AG09319 (cell line): Measurements from ENCODE around the gene ARHGEF11.

ENCODE experiments used
- DNase-seq: peaks from one replicate; pipeline ENCODE4 v3.0.0-alpha.2; 2010; ENCODE audit warnings: low read depth; ENCODE audit errors: extremely low read depth
- CTCF ChIP-seq: IDR thresholded peaks from 2 replicates; pipeline ENCODE4 v1.5.1; 2011; ENCODE audit warnings: low read depth, mild to moderate bottlenecking, inconsistent platforms, low read length, moderate library complexity

Gene ARHGEF11

GRCh38 chr1:156889802-156890580, 155.6 kb downstream of the ARHGEF11 start:
- DNase-seq, result peak; percentile 38
- peak; percentile 87 for TF ChIP-seq CTCF

- no peak for DNase-seq
- no peak for TF ChIP-seq CTCF
These were observed 157.8 kb downstream of the ARHGEF11 start for GRCh38 chr1:156887734-156888133.

DNA sequence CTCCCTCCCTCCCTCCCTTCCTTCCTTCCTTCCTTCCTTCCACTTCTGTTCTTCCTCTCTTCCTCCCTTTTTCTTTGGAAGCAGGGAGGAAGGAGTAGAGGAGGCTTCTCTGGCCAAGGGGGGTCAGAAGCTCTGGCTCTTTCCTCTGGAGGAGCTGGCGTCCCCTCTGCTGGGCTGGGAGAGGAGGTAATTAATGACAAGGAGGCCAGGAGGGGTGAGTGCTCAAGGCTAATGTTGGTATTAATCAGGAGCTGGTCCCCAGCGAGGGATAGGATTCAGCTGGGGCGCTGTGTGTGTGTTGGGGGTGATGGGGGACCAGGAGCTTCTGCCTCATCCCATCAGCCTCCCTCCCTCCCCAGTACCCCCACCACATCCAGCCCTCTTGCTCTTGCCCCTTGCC, 158.2 kb downstream of the ARHGEF11 start:
- no peak for DNase-seq
- TF ChIP-seq CTCF, result no peak

DNA sequence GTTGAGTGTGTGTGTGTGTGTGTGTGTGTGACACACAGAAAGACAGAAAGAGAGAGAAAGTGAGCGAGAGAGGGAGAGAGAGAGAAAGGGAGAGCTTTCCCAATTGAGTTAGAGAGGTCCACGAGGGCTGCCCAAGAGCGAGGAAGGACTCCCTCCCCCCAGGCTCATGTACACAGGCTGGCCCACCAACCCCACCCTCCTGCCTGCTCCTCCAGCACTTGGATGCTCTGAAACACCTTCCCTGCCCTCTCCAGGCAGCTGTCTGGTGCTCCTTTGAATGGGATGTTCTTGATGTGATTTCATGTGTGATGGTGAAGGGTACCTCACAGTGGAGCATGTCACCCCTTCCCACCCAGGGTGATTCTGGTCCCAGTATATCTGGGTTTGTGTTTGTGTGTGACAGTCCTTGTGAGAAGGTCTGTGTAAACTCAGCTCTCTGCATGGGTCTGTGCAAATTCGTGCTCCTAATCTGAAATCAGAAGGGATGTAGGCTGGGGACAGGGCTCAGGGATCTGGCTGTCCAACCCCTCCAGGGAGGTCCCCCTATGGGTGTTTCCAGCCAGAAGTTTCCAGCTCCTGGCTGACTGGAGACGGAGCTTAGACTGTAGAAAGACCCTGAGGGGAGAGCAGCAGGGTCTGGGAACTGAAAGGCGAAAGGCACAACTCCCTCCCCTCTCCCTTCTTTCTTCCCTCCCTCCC, 158.8 kb downstream of the ARHGEF11 start:
- TF ChIP-seq CTCF, result no peak
- DNase-seq, result no peak

DNA sequence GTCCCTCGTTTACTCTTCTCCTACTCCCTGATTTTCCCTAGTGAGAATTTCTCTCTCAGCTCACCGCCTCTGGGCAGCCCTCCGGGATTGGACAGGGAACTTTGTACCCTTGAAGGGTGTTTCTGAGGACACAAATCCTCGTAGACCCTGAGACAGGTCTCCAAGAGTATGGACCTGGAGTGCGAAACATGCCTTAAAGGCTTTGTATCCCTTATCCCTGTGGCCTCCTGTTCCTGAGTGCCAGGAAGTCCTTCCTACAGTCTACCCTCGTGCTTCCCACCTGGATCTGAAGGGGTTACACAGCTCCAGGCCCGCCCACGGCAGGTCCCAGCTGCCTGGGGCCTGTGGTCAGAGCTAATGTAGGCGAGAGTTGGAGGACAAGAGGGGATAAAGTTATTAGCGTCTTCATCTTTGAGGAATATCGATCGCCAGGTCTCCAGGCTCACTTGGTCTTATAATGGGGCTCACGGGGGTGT, 159.6 kb downstream of the ARHGEF11 start:
- DNase-seq, result no peak
- TF ChIP-seq CTCF, result no peak

GRCh38 chr1:156885314-156885713, 160.2 kb downstream of the ARHGEF11 start:
- DNase-seq, result no peak
- TF ChIP-seq CTCF, result no peak
